Liver (tissue), 9 donors: ENCODE measurements around the gene MRO. TPM values are rescaled to one million over a fixed set of nuclear protein-coding genes. Genes with fewer than 3 reads are reported as not detected.

Source experiments
- DNase-seq: peaks from one replicate; pipeline ENCODE4 v3.0.0-alpha.2; 2017; ENCODE audit warnings: low spot score
- H3K27ac ChIP-seq, 2 donors: one replicate each; pipeline ENCODE4 v1.7.0; 2013; ENCODE audit warnings: inconsistent platforms in 2 of 2, low read length in 2 of 2, control low read depth in 1 of 2, low read depth in 1 of 2, mild to moderate bottlenecking in 1 of 2
- H3K27me3 ChIP-seq, 4 donors: one replicate each; pipeline versions ENCODE4 v1.6.1 to v1.7.0; 2013; ENCODE audit warnings: low read length in 3 of 4, inconsistent platforms in 1 of 4, mild to moderate bottlenecking in 1 of 4, moderate library complexity in 1 of 4; ENCODE audit not compliant: control insufficient read depth in 4 of 4, insufficient read depth in 4 of 4
- H3K36me3 ChIP-seq, 4 donors: one replicate each; pipeline versions ENCODE4 v1.6.1 to v1.7.0; 2013; ENCODE audit warnings: low read length in 3 of 4, mild to moderate bottlenecking in 3 of 4, low read depth in 1 of 4, moderate library complexity in 1 of 4; ENCODE audit not compliant: control insufficient read depth in 4 of 4, insufficient read depth in 3 of 4
- H3K4me1 ChIP-seq, 4 donors: one replicate each; pipeline versions ENCODE4 v1.6.1 to v1.7.0; 2013; ENCODE audit warnings: low read length in 3 of 4, mild to moderate bottlenecking in 3 of 4, moderate library complexity in 1 of 4; ENCODE audit not compliant: control insufficient read depth in 4 of 4, insufficient read depth in 4 of 4
- H3K4me3 ChIP-seq, 3 donors: one replicate each; pipeline versions ENCODE4 v1.6.1 to v1.7.0; 2013; ENCODE audit warnings: low read length in 3 of 3, control low read depth in 1 of 3, low read depth in 1 of 3, mild to moderate bottlenecking in 1 of 3
- H3K9ac ChIP-seq, 2 donors: one replicate each; pipeline ENCODE4 v1.7.0; 2013; ENCODE audit warnings: low read length in 2 of 2, mild to moderate bottlenecking in 2 of 2, moderate library complexity in 2 of 2, control low read depth in 1 of 2, low read depth in 1 of 2
- H3K9me3 ChIP-seq, 4 donors: one replicate each; pipeline versions ENCODE4 v1.6.1 to v1.7.0; 2013; ENCODE audit warnings: low read length in 3 of 4; ENCODE audit not compliant: control insufficient read depth in 4 of 4
- CTCF ChIP-seq: fragments of 150-350 bp; IDR thresholded peaks from 2 replicates; pipeline ENCODE4 v1.5.1; 2017; ENCODE audit warnings: improper control_type of control experiment, low read depth, low read length; ENCODE audit not compliant: missing input control
- EGR1 ChIP-seq, 2 donors: IDR thresholded peaks; 2 replicates each; pipeline ENCODE4 v1.6.1; 2016 to 2018; ENCODE audit warnings: antibody characterized with exemption in 2 of 2, low read depth in 2 of 2
- FOXA1 ChIP-seq: IDR thresholded peaks from 2 replicates; pipeline ENCODE4 v1.6.1; 2016; ENCODE audit warnings: antibody characterized with exemption
- FOXA2 ChIP-seq: IDR thresholded peaks from 2 replicates; pipeline ENCODE4 v1.6.1; 2016; ENCODE audit warnings: antibody characterized with exemption
- GABPA ChIP-seq, 2 donors: IDR thresholded peaks in 1 of 2; conservative IDR thresholded peaks in 1 of 2; 2 replicates each; pipeline ENCODE4 v1.6.1; 2016; ENCODE audit warnings: antibody characterized with exemption in 2 of 2, mild to moderate bottlenecking in 1 of 2, moderate library complexity in 1 of 2
- HNF4A ChIP-seq, 2 donors: conservative IDR thresholded peaks; 2 replicates each; pipeline ENCODE4 v1.6.1; 2016; ENCODE audit warnings: antibody characterized with exemption in 2 of 2, mild to moderate bottlenecking in 2 of 2
- HNF4G ChIP-seq: IDR thresholded peaks from 2 replicates; pipeline ENCODE4 v1.6.1; 2016; ENCODE audit warnings: antibody characterized with exemption
- JUND ChIP-seq, 2 donors: IDR thresholded peaks; 2 replicates each; pipeline ENCODE4 v1.6.1; 2016; ENCODE audit warnings: antibody characterized with exemption in 2 of 2
- NR2F2 ChIP-seq: IDR thresholded peaks from 2 replicates; pipeline ENCODE4 v1.6.1; 2016; ENCODE audit warnings: antibody characterized with exemption
- RAD21 ChIP-seq, 2 donors: IDR thresholded peaks; 2 replicates each; pipeline ENCODE4 v1.6.1; 2016; ENCODE audit warnings: antibody characterized with exemption in 2 of 2, mild to moderate bottlenecking in 2 of 2
- RXRA ChIP-seq, 2 donors: IDR thresholded peaks; 2 replicates each; pipeline ENCODE4 v1.6.1; 2017 to 2018; ENCODE audit warnings: antibody characterized with exemption in 2 of 2, mild to moderate bottlenecking in 1 of 2
- SP1 ChIP-seq: IDR thresholded peaks from 2 replicates; pipeline ENCODE4 v1.6.1; 2018; ENCODE audit warnings: antibody characterized with exemption, mild to moderate bottlenecking
- TAF1 ChIP-seq: conservative IDR thresholded peaks from 2 replicates; pipeline ENCODE4 v1.6.1; 2016; ENCODE audit warnings: antibody characterized with exemption, mild to moderate bottlenecking
- YY1 ChIP-seq: IDR thresholded peaks from 2 replicates; pipeline ENCODE4 v1.6.1; 2016; ENCODE audit warnings: antibody characterized with exemption, mild to moderate bottlenecking
- WGBS: extraction: QIAGEN DNeasy Blood & Tissue Kit; methylation state at CpG from one replicate; pipeline ENCODE4 v1.1.7; 2013; 5-methylcytosine and 5-hydroxymethylcytosine counted together
- polyA plus RNA-seq, 2 donors: library from polyadenylated mRNA; stranded (reverse) in 1 of 2; unstranded in 1 of 2; fragments of 200-250 nt in 1 of 2; fragments of >200 nt in 1 of 2; fragmentation: Nextera tagmentation in 1 of 2; extraction: Ambion mirVana in 1 of 2; gene quantifications; one replicate each; pipeline versions ENCODE4 v1.2.1 to v1.2.3, GENCODE V29; 2013 to 2015
- total RNA-seq, 2 donors: library from RNA; depleted of rRNA; stranded (reverse); fragments of >200 nt; gene quantifications; one replicate each; pipeline ENCODE4 v1.2.3, GENCODE V29; 2014
- TF ChIP-seq, protein P1 (sequence below): IDR thresholded peaks from 2 replicates; pipeline ENCODE4 v1.6.1; 2016; ENCODE audit warnings: antibody characterized with exemption, mild to moderate bottlenecking
- TF ChIP-seq, protein P2 (sequence below): IDR thresholded peaks from 2 replicates; pipeline ENCODE4 v1.6.1; 2016; ENCODE audit warnings: antibody characterized with exemption
- TF ChIP-seq, protein P3 (sequence below): IDR thresholded peaks from 2 replicates; pipeline ENCODE4 v1.6.1; 2016; ENCODE audit warnings: antibody characterized with exemption
- TF ChIP-seq, protein P4 (sequence below): IDR thresholded peaks from 2 replicates; pipeline ENCODE4 v1.6.1; 2016; ENCODE audit warnings: antibody characterized with exemption
- donor health status: healthy.
- donor health status: healthy.
- donor health status: healthy.
- donor health status: healthy.
- donor health status: healthy.

Gene MRO
- total and polyA plus RNA-seq, 4 donors: 1.6 to 2.8 (median 2.7) TPM

- no peaks in the 10 kb centered on the region for H3K36me3 ChIP-seq
- H3K4me3 ChIP-seq: no peak overlapping the region
- H3K27ac ChIP-seq: no peak overlapping the region
- H3K9ac ChIP-seq: no peak overlapping the region
- 88% methylated on average over 11 of the region's 11 CpGs for whole genome bisulfite sequencing
- no peak for TF ChIP-seq FOXA2
- peaks cover 0 to 6% (median 0%) of the 10 kb centered on the region in 4 donors for H3K4me1 ChIP-seq
- no peak for DNase-seq
- no peaks in the 10 kb centered on the region for H3K9me3 ChIP-seq
- H3K27me3 ChIP-seq: no peaks in the 10 kb centered on the region
These were observed 16.2 kb downstream of the MRO start for GRCh38 chr18:50803592-50803991.

DNA sequence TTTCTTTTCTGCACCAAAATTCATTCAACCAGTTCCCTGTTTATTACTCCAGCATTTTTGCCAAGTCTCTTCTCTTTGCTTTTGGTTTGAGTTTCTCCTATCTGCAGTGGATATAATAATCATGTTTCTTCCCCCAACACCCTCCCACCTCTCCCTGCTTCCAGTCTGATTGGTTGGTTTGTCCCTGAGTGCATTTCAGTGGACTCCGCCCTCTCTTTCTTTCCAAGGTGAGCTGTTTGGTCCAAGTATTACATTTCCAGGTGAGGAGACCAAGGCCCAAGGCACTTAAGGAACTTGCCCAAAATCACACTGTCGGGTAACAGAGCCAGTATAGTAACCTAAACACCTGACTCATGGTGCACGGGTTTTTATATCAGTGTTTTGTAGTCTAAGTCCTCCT, 17.7 kb downstream of the MRO start:
- Histone ChIP-seq H3K4me3 (no peak overlapping the region), H3K27ac (no peak overlapping the region), H3K27me3 (no peaks in the 10 kb centered on the region), H3K9ac (no peak overlapping the region), H3K4me1 (peaks cover 0 to 3% (median 0%) of the 10 kb centered on the region in 4 donors), H3K36me3 (no peaks in the 10 kb centered on the region), H3K9me3 (no peaks in the 10 kb centered on the region)
- no peak for DNase-seq
- WGBS: 94% methylated on average over 3 of the region's 3 CpGs
- TF ChIP-seq, protein P1, sequence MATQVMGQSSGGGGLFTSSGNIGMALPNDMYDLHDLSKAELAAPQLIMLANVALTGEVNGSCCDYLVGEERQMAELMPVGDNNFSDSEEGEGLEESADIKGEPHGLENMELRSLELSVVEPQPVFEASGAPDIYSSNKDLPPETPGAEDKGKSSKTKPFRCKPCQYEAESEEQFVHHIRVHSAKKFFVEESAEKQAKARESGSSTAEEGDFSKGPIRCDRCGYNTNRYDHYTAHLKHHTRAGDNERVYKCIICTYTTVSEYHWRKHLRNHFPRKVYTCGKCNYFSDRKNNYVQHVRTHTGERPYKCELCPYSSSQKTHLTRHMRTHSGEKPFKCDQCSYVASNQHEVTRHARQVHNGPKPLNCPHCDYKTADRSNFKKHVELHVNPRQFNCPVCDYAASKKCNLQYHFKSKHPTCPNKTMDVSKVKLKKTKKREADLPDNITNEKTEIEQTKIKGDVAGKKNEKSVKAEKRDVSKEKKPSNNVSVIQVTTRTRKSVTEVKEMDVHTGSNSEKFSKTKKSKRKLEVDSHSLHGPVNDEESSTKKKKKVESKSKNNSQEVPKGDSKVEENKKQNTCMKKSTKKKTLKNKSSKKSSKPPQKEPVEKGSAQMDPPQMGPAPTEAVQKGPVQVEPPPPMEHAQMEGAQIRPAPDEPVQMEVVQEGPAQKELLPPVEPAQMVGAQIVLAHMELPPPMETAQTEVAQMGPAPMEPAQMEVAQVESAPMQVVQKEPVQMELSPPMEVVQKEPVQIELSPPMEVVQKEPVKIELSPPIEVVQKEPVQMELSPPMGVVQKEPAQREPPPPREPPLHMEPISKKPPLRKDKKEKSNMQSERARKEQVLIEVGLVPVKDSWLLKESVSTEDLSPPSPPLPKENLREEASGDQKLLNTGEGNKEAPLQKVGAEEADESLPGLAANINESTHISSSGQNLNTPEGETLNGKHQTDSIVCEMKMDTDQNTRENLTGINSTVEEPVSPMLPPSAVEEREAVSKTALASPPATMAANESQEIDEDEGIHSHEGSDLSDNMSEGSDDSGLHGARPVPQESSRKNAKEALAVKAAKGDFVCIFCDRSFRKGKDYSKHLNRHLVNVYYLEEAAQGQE: no peak
- TF ChIP-seq TAF1 (no peak), YY1 (no peak), RAD21 (IDR thresholded peaks at IDR 0.05) (no peak), FOXA2 (no peak), EGR1 (IDR thresholded peaks at IDR 0.05; ENCODE audit: low read depth in 2 of 2) (no peak), JUND (IDR thresholded peaks at IDR 0.05) (no peak), HNF4A (conservative IDR thresholded peaks at IDR 0.05) (no peak), GABPA (IDR thresholded peaks at IDR 0.05 in 1 of 2, conservative IDR thresholded peaks at IDR 0.05 in 1 of 2) (no peak), SP1 (no peak), CTCF (no peak), HNF4G (no peak), RXRA (IDR thresholded peaks at IDR 0.05) (no peak), FOXA1 (no peak), NR2F2 (no peak)
- TF ChIP-seq, protein P2, sequence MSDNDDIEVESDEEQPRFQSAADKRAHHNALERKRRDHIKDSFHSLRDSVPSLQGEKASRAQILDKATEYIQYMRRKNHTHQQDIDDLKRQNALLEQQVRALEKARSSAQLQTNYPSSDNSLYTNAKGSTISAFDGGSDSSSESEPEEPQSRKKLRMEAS: no peak
- TF ChIP-seq, protein P3, sequence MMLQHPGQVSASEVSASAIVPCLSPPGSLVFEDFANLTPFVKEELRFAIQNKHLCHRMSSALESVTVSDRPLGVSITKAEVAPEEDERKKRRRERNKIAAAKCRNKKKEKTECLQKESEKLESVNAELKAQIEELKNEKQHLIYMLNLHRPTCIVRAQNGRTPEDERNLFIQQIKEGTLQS: no peak
- TF ChIP-seq, protein P4, sequence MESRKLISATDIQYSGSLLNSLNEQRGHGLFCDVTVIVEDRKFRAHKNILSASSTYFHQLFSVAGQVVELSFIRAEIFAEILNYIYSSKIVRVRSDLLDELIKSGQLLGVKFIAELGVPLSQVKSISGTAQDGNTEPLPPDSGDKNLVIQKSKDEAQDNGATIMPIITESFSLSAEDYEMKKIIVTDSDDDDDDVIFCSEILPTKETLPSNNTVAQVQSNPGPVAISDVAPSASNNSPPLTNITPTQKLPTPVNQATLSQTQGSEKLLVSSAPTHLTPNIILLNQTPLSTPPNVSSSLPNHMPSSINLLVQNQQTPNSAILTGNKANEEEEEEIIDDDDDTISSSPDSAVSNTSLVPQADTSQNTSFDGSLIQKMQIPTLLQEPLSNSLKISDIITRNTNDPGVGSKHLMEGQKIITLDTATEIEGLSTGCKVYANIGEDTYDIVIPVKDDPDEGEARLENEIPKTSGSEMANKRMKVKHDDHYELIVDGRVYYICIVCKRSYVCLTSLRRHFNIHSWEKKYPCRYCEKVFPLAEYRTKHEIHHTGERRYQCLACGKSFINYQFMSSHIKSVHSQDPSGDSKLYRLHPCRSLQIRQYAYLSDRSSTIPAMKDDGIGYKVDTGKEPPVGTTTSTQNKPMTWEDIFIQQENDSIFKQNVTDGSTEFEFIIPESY: no peak
